Activated naive CD4-positive, alpha-beta T cell treated with anti-CD3 and anti-CD28 coated beads for 36 hours (primary cell): ENCODE measurements around the gene CSAD. TPM values are rescaled to one million over a fixed set of nuclear protein-coding genes. Genes with fewer than 3 reads are reported as not detected.

Source experiments
- CTCF ChIA-PET: fragments of 350-600 bp; sonication (Branson Sonifier 250); formaldehyde crosslinking; loops from one replicate; lab custom pipeline; 2021; ENCODE audit warnings: antibody characterized with exemption; lab: Charles Lee
- DNase-seq: peaks from one replicate; pipeline ENCODE4 v3.0.0-alpha.2; 2020
- H3K27ac Mint-ChIP-seq: one replicate; pipeline ENCODE4 v1.8.0; 2021; ENCODE audit warnings: mild to moderate bottlenecking, mixed read lengths
- H3K27me3 Mint-ChIP-seq: one replicate; pipeline ENCODE4 v1.8.0; 2021; ENCODE audit warnings: low read depth, mixed read lengths
- H3K36me3 Mint-ChIP-seq: one replicate; pipeline ENCODE4 v1.8.0; 2021; ENCODE audit warnings: low read depth, mixed read lengths
- H3K4me1 Mint-ChIP-seq: one replicate; pipeline ENCODE4 v1.8.0; 2021; ENCODE audit warnings: low read depth, mixed read lengths
- H3K4me3 Mint-ChIP-seq: one replicate; pipeline ENCODE4 v1.8.0; 2021; ENCODE audit warnings: mild to moderate bottlenecking, moderate library complexity, mixed read lengths
- H3K9me3 Mint-ChIP-seq: one replicate; pipeline ENCODE4 v1.8.0; 2021; ENCODE audit warnings: mixed read lengths
- intact Hi-C: fragments of 100-400 bp; cut with micrococcal nuclease; formaldehyde crosslinking; loops from one replicate; pipeline ENCODE4 v1.15.1; 2023
- total RNA-seq, 2 experiments: library from RNA; stranded (reverse); gene quantifications; one replicate each; pipeline ENCODE4 v1.2.3, GENCODE V29; 2021

Gene CSAD
- total RNA-seq, 2 experiments from 2014 or later = 31.5 to 32.3 TPM

DNA sequence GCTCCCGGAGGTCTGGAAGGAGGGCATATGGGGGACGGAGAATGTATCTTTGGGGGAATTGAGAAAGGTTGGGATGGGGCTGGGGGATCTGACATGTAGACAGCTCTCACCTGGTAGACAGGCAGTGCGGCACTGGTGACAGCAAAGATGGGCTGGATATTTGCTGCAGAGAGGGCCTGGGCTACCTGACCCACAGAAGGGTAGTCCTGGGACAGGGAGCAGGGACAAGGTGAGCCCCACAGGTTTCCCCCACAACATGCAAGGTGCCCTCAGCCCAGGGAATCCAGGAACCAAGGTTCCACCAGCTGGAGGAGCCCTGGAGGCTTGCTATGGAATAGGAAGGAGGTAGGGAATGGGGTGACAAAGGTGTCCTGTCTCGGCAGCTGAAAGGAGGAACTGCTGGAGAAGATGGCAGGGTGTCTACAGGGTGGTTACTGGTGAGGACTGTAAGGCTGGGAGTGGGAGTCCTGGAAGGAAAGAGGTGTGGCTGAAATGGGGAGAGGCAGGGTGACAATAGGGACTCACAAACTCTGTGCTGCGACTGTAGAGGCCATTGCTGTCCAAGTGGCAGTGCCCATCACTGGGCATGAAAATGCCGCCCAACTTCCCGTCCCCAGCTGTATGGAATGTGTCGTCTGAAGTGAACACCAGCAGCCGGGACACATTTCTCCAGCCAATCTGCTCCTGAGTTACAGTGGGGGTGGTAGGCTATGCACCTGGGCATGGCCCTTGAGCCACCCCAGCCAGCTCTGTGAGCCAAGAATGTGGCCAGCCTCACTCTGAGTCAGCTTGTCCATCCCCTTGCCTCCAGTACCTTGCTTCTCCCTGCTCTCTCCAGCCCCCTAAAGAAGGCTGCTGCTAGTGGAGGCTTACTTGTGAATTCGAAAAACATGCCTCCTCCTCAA, 15.0 kb upstream of the CSAD start:
- H3K27me3 Mint-ChIP-seq = no peaks in the 10 kb centered on the region
- peaks cover 34% of the 10 kb centered on the region for H3K4me1 Mint-ChIP-seq
- H3K4me3 Mint-ChIP-seq = no peak overlapping the region
- CTCF ChIA-PET = interaction anchor here (0.6 to 6.8 kb wide), 5 partner anchors 10 to 97 kb away, joined by 3 to 65 read pairs (median 7); no protein-coding TSS in a partner anchor
- intact Hi-C loops = loop anchor here (5.0 kb wide), 1 partner anchor 128 kb away; no protein-coding TSS in a partner anchor
- no peak for DNase-seq
- no peak overlapping the region for H3K27ac Mint-ChIP-seq
- H3K36me3 Mint-ChIP-seq = peaks cover 16% of the 10 kb centered on the region
- H3K9me3 Mint-ChIP-seq = no peaks in the 10 kb centered on the region

DNA sequence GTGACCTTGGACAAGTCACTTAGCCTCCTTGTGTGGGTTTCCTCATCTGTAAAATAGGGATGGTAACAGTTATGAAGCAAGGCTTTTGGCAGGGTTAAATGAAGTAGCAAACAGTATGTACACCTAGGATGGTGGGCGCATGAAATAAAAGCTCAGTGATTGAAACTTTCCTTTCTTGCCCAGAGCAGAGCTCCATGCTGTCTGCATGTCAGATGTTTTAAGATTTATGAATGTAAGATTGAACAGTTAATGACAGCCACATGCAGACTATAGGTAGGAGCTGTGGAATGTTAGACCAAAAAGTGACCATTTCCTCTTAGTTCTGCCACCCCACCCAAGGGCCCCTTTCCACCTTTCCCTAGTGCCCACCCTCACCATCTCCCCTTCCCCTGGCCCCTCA, 14.2 kb upstream of the CSAD start:
- intact Hi-C loops = loop anchor here (5.0 kb wide), 1 partner anchor 128 kb away; no protein-coding TSS in a partner anchor
- Mint-ChIP-seq H3K4me3 (no peak overlapping the region), H3K4me1 (peaks cover 31% of the 10 kb centered on the region), H3K27me3 (no peaks in the 10 kb centered on the region), H3K36me3 (peaks cover 13% of the 10 kb centered on the region), H3K9me3 (no peaks in the 10 kb centered on the region), H3K27ac (no peak overlapping the region)
- CTCF ChIA-PET = interaction anchor here (0.6 to 6.8 kb wide), 6 partner anchors 9 to 114 kb away, joined by 3 to 65 read pairs (median 5); no protein-coding TSS in a partner anchor
- DNase-seq = no peak

DNA sequence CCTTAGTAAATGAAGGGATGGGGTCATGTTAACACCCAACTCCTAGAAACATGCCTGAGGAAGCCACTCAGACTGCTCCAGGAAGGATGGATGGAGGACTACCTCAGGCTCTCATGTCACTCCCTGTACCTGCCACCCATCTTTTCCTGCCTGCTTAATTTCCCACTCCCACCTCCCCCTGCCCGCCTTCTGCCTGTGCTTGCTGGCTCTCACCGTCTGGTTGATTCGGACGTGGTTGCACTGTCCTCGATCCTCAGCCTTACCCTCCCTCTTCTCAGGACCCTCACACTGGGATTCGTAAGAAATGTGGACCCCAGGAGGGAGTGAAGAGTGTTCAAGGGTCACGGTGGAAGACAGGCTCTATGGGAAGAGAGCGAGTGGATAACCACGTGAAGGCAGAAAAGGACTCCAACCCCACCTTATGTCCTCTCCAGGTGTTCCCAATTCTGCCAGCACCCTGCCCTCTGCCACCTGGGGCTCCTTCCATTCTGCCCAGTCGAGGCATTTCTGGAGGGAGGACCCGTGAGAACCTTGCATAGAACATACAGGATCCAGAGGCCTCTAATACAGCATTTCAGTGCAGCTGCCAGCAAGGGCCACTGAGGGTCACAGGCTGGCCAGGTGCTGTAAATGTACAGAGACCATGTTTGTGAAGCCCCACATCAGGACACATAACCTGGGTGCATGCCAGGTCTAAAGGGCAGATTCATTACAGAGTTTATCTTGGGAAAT, 13.4 kb upstream of the CSAD start:
- Mint-ChIP-seq H3K27ac (no peak overlapping the region), H3K27me3 (no peaks in the 10 kb centered on the region), H3K9me3 (no peaks in the 10 kb centered on the region), H3K4me3 (no peak overlapping the region), H3K4me1 (peaks cover 28% of the 10 kb centered on the region), H3K36me3 (peaks cover 13% of the 10 kb centered on the region)
- CTCF ChIA-PET = interaction anchor here (1.0 to 6.8 kb wide), 4 partner anchors 8 to 113 kb away, joined by 3 to 65 read pairs (median 9); no protein-coding TSS in a partner anchor
- no peak for DNase-seq
- intact Hi-C loops = no loop called here

DNA sequence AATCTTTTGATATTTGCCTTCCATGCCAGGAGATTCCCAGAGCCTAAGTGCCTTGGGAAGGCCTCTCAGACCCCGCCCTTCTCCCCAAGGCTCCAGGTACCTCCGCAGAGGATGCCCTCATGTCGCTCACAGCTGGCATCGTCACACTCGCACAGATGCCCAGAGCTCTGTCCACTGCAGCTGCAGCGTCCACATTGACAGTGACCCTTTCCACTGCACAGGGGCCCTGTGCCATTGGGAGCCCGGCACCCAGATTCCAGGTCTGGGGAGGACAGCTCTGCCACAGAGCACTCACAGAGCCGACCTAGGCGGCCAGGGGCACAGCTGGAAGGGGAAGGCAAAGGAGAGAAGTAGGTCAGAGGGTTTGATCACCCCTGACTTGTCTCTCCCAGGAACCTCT, 12.3 kb upstream of the CSAD start:
- H3K27ac Mint-ChIP-seq = no peak overlapping the region
- H3K9me3 Mint-ChIP-seq = no peaks in the 10 kb centered on the region
- H3K4me1 Mint-ChIP-seq = peaks cover 20% of the 10 kb centered on the region
- H3K4me3 Mint-ChIP-seq = no peak overlapping the region
- peaks cover 16% of the 10 kb centered on the region for H3K36me3 Mint-ChIP-seq
- CTCF ChIA-PET = interaction anchor here (1.2 kb wide), 1 partner anchor 33 kb away, joined by 3 read pairs; no protein-coding TSS in a partner anchor
- H3K27me3 Mint-ChIP-seq = no peaks in the 10 kb centered on the region
- intact Hi-C loops = no loop called here
- DNase-seq = no peak

DNA sequence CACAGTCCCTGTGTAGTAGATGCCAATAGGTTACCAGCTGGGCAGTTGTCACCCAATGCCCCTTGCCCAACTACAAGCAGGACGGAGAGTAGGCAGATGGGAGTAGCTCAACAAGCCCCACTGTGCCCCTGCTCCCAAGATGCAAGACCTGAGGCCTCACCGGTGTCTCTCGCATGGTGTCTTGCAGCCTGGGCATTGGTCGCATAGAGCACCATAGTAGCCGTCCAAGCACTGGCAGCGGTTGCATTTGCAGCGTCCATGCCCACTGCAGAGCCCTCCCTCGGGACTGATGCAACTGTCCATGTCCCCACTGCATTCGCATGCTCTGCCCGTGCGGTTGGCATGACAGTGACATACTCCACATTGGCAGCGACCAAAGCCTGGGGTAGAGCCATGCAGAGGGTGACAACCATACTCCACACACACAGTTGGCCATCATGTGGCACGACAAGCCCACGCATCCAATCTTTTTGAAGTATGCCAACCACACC, 11.9 kb upstream of the CSAD start:
- Mint-ChIP-seq H3K4me3 (no peak overlapping the region), H3K36me3 (peaks cover 15% of the 10 kb centered on the region), H3K27me3 (no peaks in the 10 kb centered on the region), H3K27ac (no peak overlapping the region), H3K9me3 (no peaks in the 10 kb centered on the region), H3K4me1 (peaks cover 16% of the 10 kb centered on the region)
- CTCF ChIA-PET = interaction anchor here (1.2 kb wide), 1 partner anchor 33 kb away, joined by 3 read pairs; no protein-coding TSS in a partner anchor
- DNase-seq = no peak
- intact Hi-C loops = no loop called here

GRCh38 chr12:53191885-53192530, 11.3 kb upstream of the CSAD start:
- H3K27ac Mint-ChIP-seq = peak overlapping the region; percentile 13
- CTCF ChIA-PET = interaction anchor here (1.2 kb wide), 1 partner anchor 32 kb away, joined by 3 read pairs; no protein-coding TSS in a partner anchor
- DNase-seq = no peak

GRCh38 chr12:53191096-53191884, 10.6 kb upstream of the CSAD start:
- Mint-ChIP-seq H3K27ac (peak overlapping the region; percentile 13), H3K27me3 (no peaks in the 10 kb centered on the region), H3K4me3 (no peak overlapping the region), H3K36me3 (peaks cover 21% of the 10 kb centered on the region), H3K9me3 (no peaks in the 10 kb centered on the region), H3K4me1 (peaks cover 10% of the 10 kb centered on the region)
- CTCF ChIA-PET = interaction anchor here (0.7 to 3.2 kb wide), 3 partner anchors 10 to 122 kb away, joined by 3 to 31 read pairs (median 4); no protein-coding TSS in a partner anchor
- DNase-seq = no peak
- intact Hi-C loops = no loop called here

More at GRCh38 chr12:53191885-53192530, 11.3 kb upstream of the CSAD start:
- Mint-ChIP-seq H3K4me3 (no peak overlapping the region), H3K4me1 (peaks cover 14% of the 10 kb centered on the region), H3K36me3 (peaks cover 19% of the 10 kb centered on the region), H3K27me3 (no peaks in the 10 kb centered on the region), H3K9me3 (no peaks in the 10 kb centered on the region)
- intact Hi-C loops = no loop called here

DNA sequence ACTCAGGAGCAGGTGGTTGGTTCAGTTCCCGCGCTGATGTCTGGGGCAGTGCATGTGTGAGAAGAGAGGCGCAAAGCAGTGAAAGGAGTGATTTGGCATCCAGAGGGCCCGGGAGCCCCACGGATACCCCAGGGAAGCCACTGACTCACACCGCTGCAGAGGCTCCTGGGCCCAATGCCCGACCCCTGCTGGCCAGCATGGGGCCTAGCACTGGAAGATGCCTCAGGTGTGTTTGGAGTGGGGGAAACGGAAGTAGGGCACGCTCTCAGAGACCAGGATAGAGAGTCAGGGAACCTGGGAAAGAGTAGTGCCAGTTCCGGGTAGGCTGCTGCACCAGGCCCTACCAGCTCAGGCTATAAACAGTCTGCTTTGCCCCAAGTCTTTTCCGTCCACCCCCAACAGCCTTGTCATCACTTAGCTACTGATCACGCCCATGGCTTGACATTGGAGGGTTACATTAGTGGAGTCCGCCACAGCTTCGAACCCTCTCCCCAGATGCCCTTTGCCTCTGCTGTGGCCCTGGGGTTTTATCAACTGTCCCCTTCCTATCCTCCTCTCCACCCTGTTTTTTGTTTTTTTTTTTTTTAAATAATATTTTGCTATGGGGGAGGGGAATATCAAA, 9.5 kb upstream of the CSAD start:
- intact Hi-C loops = loop anchor here (1.0 kb wide), 1 partner anchor 31 kb away; no protein-coding TSS in a partner anchor
- H3K4me3 Mint-ChIP-seq = no peak overlapping the region
- peaks cover 13% of the 10 kb centered on the region for H3K4me1 Mint-ChIP-seq
- CTCF ChIA-PET = interaction anchor here (0.6 to 3.2 kb wide), 9 partner anchors 7 to 121 kb away, joined by 3 to 31 read pairs (median 4); no protein-coding TSS in a partner anchor
- peaks cover 24% of the 10 kb centered on the region for H3K36me3 Mint-ChIP-seq
- H3K27me3 Mint-ChIP-seq = no peaks in the 10 kb centered on the region
- no peaks in the 10 kb centered on the region for H3K9me3 Mint-ChIP-seq
- peak overlapping the region; percentile 32 for H3K27ac Mint-ChIP-seq
- peak; percentile 61 for DNase-seq

- intact Hi-C loops = loop anchor here (10.0 kb wide), 1 partner anchor 487 kb away; the partner anchor contains the start of gene ATP5MC2
- DNase-seq = no peak
- Mint-ChIP-seq H3K27ac (no peak overlapping the region), H3K4me3 (no peak overlapping the region), H3K4me1 (peaks cover 39% of the 10 kb centered on the region), H3K9me3 (no peaks in the 10 kb centered on the region), H3K36me3 (peaks cover 29% of the 10 kb centered on the region), H3K27me3 (no peaks in the 10 kb centered on the region)
- CTCF ChIA-PET = interaction anchor here (0.7 to 3.2 kb wide), 12 partner anchors 8 to 158 kb away, joined by 3 to 13 read pairs (median 4); no protein-coding TSS in a partner anchor
These were observed 6.6 kb upstream of the CSAD start for GRCh38 chr12:53187145-53187899.

DNA sequence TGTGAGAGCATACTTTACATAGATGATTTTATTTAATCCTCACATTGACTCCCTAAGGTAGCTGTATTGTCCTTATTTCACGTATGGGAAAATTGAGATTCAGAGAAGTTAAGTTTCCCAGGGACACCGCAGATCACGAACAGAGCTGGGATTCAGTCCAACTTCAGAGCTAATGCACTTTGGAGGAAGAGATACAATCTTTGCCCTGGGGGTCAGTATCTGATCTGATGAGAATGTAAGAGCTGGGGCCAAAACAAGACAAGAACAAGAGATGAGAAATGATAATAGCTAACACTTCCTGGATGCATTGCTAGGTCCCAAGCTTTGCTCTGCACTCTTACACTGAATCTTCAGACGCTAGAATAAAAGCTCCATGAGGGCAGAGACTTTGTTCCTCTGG, 6.0 kb upstream of the CSAD start:
- H3K27ac Mint-ChIP-seq = no peak overlapping the region
- H3K4me3 Mint-ChIP-seq = no peak overlapping the region
- peaks cover 45% of the 10 kb centered on the region for H3K4me1 Mint-ChIP-seq
- CTCF ChIA-PET = interaction anchor here (0.7 to 3.2 kb wide), 12 partner anchors 8 to 159 kb away, joined by 3 to 13 read pairs (median 4); no protein-coding TSS in a partner anchor
- intact Hi-C loops = loop anchor here (10.0 kb wide), 1 partner anchor 488 kb away; the partner anchor contains the start of gene ATP5MC2
- no peak for DNase-seq
- no peaks in the 10 kb centered on the region for H3K27me3 Mint-ChIP-seq
- peaks cover 35% of the 10 kb centered on the region for H3K36me3 Mint-ChIP-seq
- no peaks in the 10 kb centered on the region for H3K9me3 Mint-ChIP-seq
